Measurements from ENCODE around the gene OR6C6. TPM values are rescaled to one million over a fixed set of nuclear protein-coding genes. Genes with fewer than 3 reads are reported as not detected.
"Not testable (repeated sequence)": the region's sequence is repeated elsewhere in the genome, so short reads cannot be mapped to it uniquely, and the experiment has no call there.

The OR6C6 gene
- not detected in 2 replicates for total RNA-seq (2014; rRNA removed)
- polyA plus RNA-seq (2012): not detected

- DNase-seq (ENCODE audit: low read depth): no peak
Measured at GRCh38 chr12:55296469-55296868, at the start of gene OR6C6. Gene OR6C6 (minus strand): TSS chr12:55296569. CDS start chr12:55295232, 1,337 bp downstream.

GRCh38 chr12:55336002-55336401 lies 39.6 kb upstream of the OR6C6 start:
- no peak for DNase-seq (ENCODE audit: low read depth)

GRCh38 chr12:55330446-55330845 lies 34.1 kb upstream of the OR6C6 start, which contains the start of gene OR6C3:
Gene OR6C3 (plus strand): TSS chr12:55330746. CDS start chr12:55331701, 955 bp downstream.
- no peak for DNase-seq (ENCODE audit: low read depth)

- not testable (repeated sequence) for DNase-seq (ENCODE audit: low read depth)
Measured at GRCh38 chr12:55325801-55326200, 29.4 kb upstream of the OR6C6 start.

- no peak for DNase-seq (ENCODE audit: low read depth)
Measured at GRCh38 chr12:55320201-55320600, 23.8 kb upstream of the OR6C6 start.

- DNase-seq (ENCODE audit: low read depth): no peak
Measured at GRCh38 chr12:55314043-55314442, 17.7 kb upstream of the OR6C6 start, which contains the start of gene OR6C1. Gene OR6C1 (plus strand): TSS chr12:55314343. CDS start chr12:55320600, 6,257 bp downstream.

- DNase-seq (ENCODE audit: low read depth): no peak
Measured at GRCh38 chr12:55289999-55290398, 6.4 kb downstream of the OR6C6 start.

GRCh38 chr12:55280991-55281390 lies 15.4 kb downstream of the OR6C6 start:
- DNase-seq (ENCODE audit: low read depth): no peak

GRCh38 chr12:55258303-55258702 lies 38.1 kb downstream of the OR6C6 start:
- DNase-seq (ENCODE audit: low read depth): no peak

GRCh38 chr12:55256831-55257230 lies 39.5 kb downstream of the OR6C6 start:
- no peak for DNase-seq (ENCODE audit: low read depth)

GRCh38 chr12:55253281-55253680 lies 43.1 kb downstream of the OR6C6 start:
- DNase-seq (ENCODE audit: low read depth): no peak

GRCh38 chr12:55250944-55251343 lies 45.4 kb downstream of the OR6C6 start:
- no peak for DNase-seq (ENCODE audit: low read depth)

- no peak for DNase-seq (ENCODE audit: low read depth)
Measured at GRCh38 chr12:55246159-55246558, 50.2 kb downstream of the OR6C6 start.

GRCh38 chr12:55244309-55244708 lies 52.1 kb downstream of the OR6C6 start, which contains the start of gene OR6C74:
Gene OR6C74 (plus strand): TSS chr12:55244609. CDS start chr12:55247288, 2,679 bp downstream.
- no peak for DNase-seq (ENCODE audit: low read depth)

Other genes with a start within 250 kb of the OR6C6 start
- gene OR9K2, start 170.2 kb downstream of the OR6C6 start, total RNA-seq (2014; rRNA removed): not detected in 2 replicates
- gene OR10A7, start 75.5 kb downstream of the OR6C6 start, total RNA-seq (2014; rRNA removed): not detected in 2 replicates
- not detected in 2 replicates for gene OR6C74, start 52.0 kb downstream of the OR6C6 start, total RNA-seq (2014; rRNA removed)
- not detected in 2 replicates for gene OR6C1, start 17.8 kb upstream of the OR6C6 start, total RNA-seq (2014; rRNA removed)
- gene OR6C3, start 34.2 kb upstream of the OR6C6 start, total RNA-seq (2014; rRNA removed): not detected in 2 replicates
- gene OR6C75, start 66.4 kb upstream of the OR6C6 start, total RNA-seq (2014; rRNA removed): not detected in 2 replicates
- gene OR6C65, start 104.0 kb upstream of the OR6C6 start, total RNA-seq (2014; rRNA removed): not detected in 2 replicates
- not detected in 2 replicates for gene OR6C76, start 129.7 kb upstream of the OR6C6 start, total RNA-seq (2014; rRNA removed)
- gene OR6C2, start 147.5 kb upstream of the OR6C6 start, total RNA-seq (2014; rRNA removed): not detected in 2 replicates
- not detected in 2 replicates for gene OR6C70, start 173.6 kb upstream of the OR6C6 start, total RNA-seq (2014; rRNA removed)
- not detected in 2 replicates for gene OR6C68, start 195.8 kb upstream of the OR6C6 start, total RNA-seq (2014; rRNA removed)